GM12878 (cell line): Measurements from ENCODE around the gene GUK1. TPM values are rescaled to one million over a fixed set of nuclear protein-coding genes. Genes with fewer than 3 reads are reported as not detected.

Experiments
- ATAC-seq: fragments of 200-7000 bp; cut with Tn5 transposase; 3 replicates; pipeline ENCODE4 v1.9.1; 2020; ENCODE audit warnings: mild to moderate bottlenecking, moderate library complexity
- BruUV-seq: library from RNA; stranded (reverse); fragments of 400-500 nt; replicated peaks from 2 replicates; lab custom pipeline; 2021; lab: Mats Ljungman, UMichigan
- CTCF ChIA-PET: fragments of 300-600 bp; sonication (Branson Sonifier 250); formaldehyde crosslinking; extraction: SDS; loops from one replicate; lab custom pipeline; 2021; ENCODE audit warnings: inconsistent platforms; lab: Yijun Ruan, JAX
- POLR2A ChIA-PET: fragments of 350-600 bp; formaldehyde crosslinking; extraction: SDS; loops from one replicate; lab custom pipeline; 2021; ENCODE audit warnings: inconsistent platforms; lab: Charles Lee
- RAD21 ChIA-PET: fragments of 300-600 bp; sonication (Branson Sonifier 250); formaldehyde crosslinking; loops from one replicate; lab custom pipeline; 2023; ENCODE audit warnings: antibody characterized with exemption; ENCODE audit not compliant: unreplicated experiment; lab: Charles Lee
- SMC1A ChIA-PET: fragments of 300-600 bp; sonication (Branson Sonifier 250); formaldehyde crosslinking; loops from one replicate; lab custom pipeline; 2023; ENCODE audit not compliant: unreplicated experiment, uncharacterized antibody; lab: Charles Lee
- DNase-seq: peaks from one replicate; pipeline ENCODE4 v3.0.0-alpha.2; 2011; ENCODE audit warnings: low read depth, low spot score
- FAIRE-seq: peaks from 3 replicates; lab custom pipeline; 2011; peaks lifted over from hg19 to GRCh38; lab: Jason Lieb, UNC
- H2AFZ ChIP-seq: 2 replicates; pipeline ENCODE4 v1.6.0; 2011; ENCODE audit warnings: low read depth, low read length, control low read depth; ENCODE audit not compliant: control insufficient read depth
- H3K27ac ChIP-seq: 2 replicates; pipeline ENCODE4 v1.5.1; 2011; ENCODE audit warnings: control low read depth; ENCODE audit not compliant: control insufficient read depth, insufficient read depth
- H3K27me3 ChIP-seq, 2 experiments: replicated peaks in 1 of 2; 2 replicates each; pipeline versions ENCODE4 v1.6.0 to v1.6.1; 2011; ENCODE audit warnings: low read length in 1 of 2; ENCODE audit not compliant: control insufficient read depth in 2 of 2, insufficient read depth in 2 of 2
- H3K36me3 ChIP-seq, 2 experiments: 2 replicates each; pipeline ENCODE4 v1.5.1; 2011; ENCODE audit warnings: low read length in 1 of 2; ENCODE audit not compliant: control insufficient read depth in 2 of 2, insufficient read depth in 2 of 2
- H3K4me1 ChIP-seq: 2 replicates; pipeline ENCODE4 v1.6.1; 2011; ENCODE audit warnings: mild to moderate bottlenecking, low read length, moderate library complexity, mixed read lengths; ENCODE audit not compliant: control insufficient read depth, insufficient read depth
- H3K4me2 ChIP-seq: 2 replicates; pipeline ENCODE4 v1.6.0; 2011; ENCODE audit warnings: control low read depth; ENCODE audit not compliant: control insufficient read depth, insufficient read depth
- H3K4me3 ChIP-seq: fragments of 200-600 bp; sonication (generic); 2 replicates; pipeline ENCODE4 v1.5.1; 2016
- H3K79me2 ChIP-seq: 2 replicates; pipeline ENCODE4 v1.6.0; 2011; ENCODE audit warnings: low read length; ENCODE audit not compliant: control insufficient read depth, insufficient read depth
- H3K9ac ChIP-seq: 2 replicates; pipeline ENCODE4 v1.8.0; 2011; ENCODE audit warnings: low read length, control low read depth, mixed read lengths; ENCODE audit not compliant: control insufficient read depth, insufficient read depth
- H3K9me3 ChIP-seq: replicated peaks from 3 replicates; pipeline ENCODE4 v1.5.1; 2011; ENCODE audit warnings: mild to moderate bottlenecking, low read length; ENCODE audit not compliant: control insufficient read depth, insufficient read depth
- H4K20me1 ChIP-seq: 2 replicates; pipeline ENCODE4 v1.6.0; 2011; ENCODE audit not compliant: control insufficient read depth, insufficient read depth
- BCLAF1 ChIP-seq: fragments of 450-650 bp; IDR thresholded peaks from 2 replicates; pipeline ENCODE4 v1.6.1; 2017; ENCODE audit warnings: antibody characterized with exemption, mild to moderate bottlenecking, moderate library complexity
- CHD4 ChIP-seq: fragments of 200-600 bp; sonication (generic); IDR thresholded peaks from 2 replicates; pipeline ENCODE4 v1.6.1; 2016; ENCODE audit warnings: mild to moderate bottlenecking
- CREM ChIP-seq: IDR thresholded peaks from 2 replicates; pipeline ENCODE4 v1.6.1; 2014; ENCODE audit warnings: antibody characterized with exemption, low read depth
- ESRRA ChIP-seq: IDR thresholded peaks from 2 replicates; pipeline ENCODE4 v1.6.1; 2012; ENCODE audit warnings: mild to moderate bottlenecking, low read length, improper control_type of control experiment
- FOS ChIP-seq: IDR thresholded peaks from 3 replicates; pipeline ENCODE4 v1.6.1; 2011; ENCODE audit warnings: borderline replicate concordance; ENCODE audit not compliant: insufficient read length; ENCODE audit errors: extremely low read depth
- KDM1A ChIP-seq: fragments of 200-600 bp; sonication (generic); IDR thresholded peaks from 2 replicates; pipeline ENCODE4 v1.6.1; 2016; ENCODE audit warnings: borderline replicate concordance
- MTA2 ChIP-seq: fragments of 450-650 bp; IDR thresholded peaks from 2 replicates; pipeline ENCODE4 v1.6.1; 2016; ENCODE audit warnings: low read depth, mild to moderate bottlenecking, moderate library complexity
- NR2C1 ChIP-seq: fragments of 450-650 bp; IDR thresholded peaks from 2 replicates; pipeline ENCODE4 v1.6.1; 2017; ENCODE audit warnings: antibody characterized with exemption, mild to moderate bottlenecking, moderate library complexity
- ZNF384 ChIP-seq: IDR thresholded peaks from 2 replicates; pipeline ENCODE4 v1.6.1; 2012; ENCODE audit warnings: low read depth, mild to moderate bottlenecking, low read length, improper control_type of control experiment, borderline replicate concordance
- WGBS: methylation state at CpG from one replicate; pipeline ENCODE4 v1.1.6; 2016; ENCODE audit warnings: low lambda C conversion rate; ENCODE audit not compliant: insufficient replicate concordance, insufficient coverage; ENCODE audit errors: missing lambda C conversion rate; 5-methylcytosine and 5-hydroxymethylcytosine counted together
- in situ Hi-C: fragments of 300-500 bp; cut with MboI; formaldehyde crosslinking; loops from 9 replicates; pipeline ENCODE4 v1.14.3; 2018; ENCODE audit warnings: mixed read lengths
- intact Hi-C: fragments of 100-400 bp; cut with micrococcal nuclease; formaldehyde crosslinking; loops from one replicate; pipeline ENCODE4 v1.14.2; 2022; ENCODE audit not compliant: unreplicated experiment
- polyA plus RNA-seq, 11 experiments: library from polyadenylated mRNA; depleted of rRNA in 4 of 11; unstranded in 6 of 11; stranded (reverse) in 5 of 11; fragments of >200 nt; fragmentation: Nextera tagmentation in 4 of 11; fragmentation: Illumina TruSeq in 1 of 11; extraction: Ambion mirVana in 4 of 11; extraction: Trizol in 1 of 11; gene quantifications; 1 replicate in 1 of 11; 2 replicates in 10 of 11; pipeline versions ENCODE4 v1.2.1 to v1.2.3, GENCODE V29; 2011 to 2016; ENCODE audit warnings: inconsistent platforms in 2 of 11, missing spikeins in 2 of 11, low read depth in 1 of 11
- total RNA-seq, 4 experiments: library from RNA; depleted of rRNA in 3 of 4; stranded (reverse); fragments of >200 nt in 3 of 4; fragmentation: Illumina TruSeq in 1 of 4; extraction: Trizol in 1 of 4; gene quantifications; 2 replicates each; pipeline versions ENCODE4 v1.2.1 to v1.2.3, GENCODE V29; 2013 to 2021
- TF ChIP-seq, protein P1 (sequence below): fragments of 450-650 bp; formaldehyde crosslinking; IDR thresholded peaks from 2 replicates; pipeline ENCODE4 v1.4.0; 2022; ENCODE audit warnings: mild to moderate bottlenecking, moderate library complexity
- TF ChIP-seq, protein P2 (sequence below): fragments of 450-650 bp; formaldehyde crosslinking; IDR thresholded peaks from 2 replicates; pipeline ENCODE4 v1.5.0; 2022; ENCODE audit warnings: mild to moderate bottlenecking, missing genetic modification characterization

The GUK1 gene
- total and polyA plus RNA-seq, 10 of the 15 experiments (the other 5 are each of a cell fraction or from before 2014, with no cell fraction given), result 6.3 to 357 (median 203) TPM

DNA sequence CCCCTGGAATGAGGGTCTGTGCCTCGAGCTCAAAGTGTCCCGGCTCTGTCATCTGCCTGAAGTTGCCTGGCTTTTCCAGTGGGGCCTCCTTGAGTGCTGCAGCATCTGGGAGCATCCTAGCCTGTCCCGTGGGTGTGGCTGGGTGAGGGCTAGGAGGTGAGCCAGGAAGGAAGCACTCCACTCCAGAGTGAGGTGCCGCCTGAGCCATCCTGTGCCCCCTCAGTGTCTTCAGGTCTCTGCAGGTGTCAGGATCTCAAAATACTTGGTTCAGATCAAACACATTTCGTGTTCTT lies 37.0 kb downstream of the GUK1 start (continued):
- TF ChIP-seq, protein P1, sequence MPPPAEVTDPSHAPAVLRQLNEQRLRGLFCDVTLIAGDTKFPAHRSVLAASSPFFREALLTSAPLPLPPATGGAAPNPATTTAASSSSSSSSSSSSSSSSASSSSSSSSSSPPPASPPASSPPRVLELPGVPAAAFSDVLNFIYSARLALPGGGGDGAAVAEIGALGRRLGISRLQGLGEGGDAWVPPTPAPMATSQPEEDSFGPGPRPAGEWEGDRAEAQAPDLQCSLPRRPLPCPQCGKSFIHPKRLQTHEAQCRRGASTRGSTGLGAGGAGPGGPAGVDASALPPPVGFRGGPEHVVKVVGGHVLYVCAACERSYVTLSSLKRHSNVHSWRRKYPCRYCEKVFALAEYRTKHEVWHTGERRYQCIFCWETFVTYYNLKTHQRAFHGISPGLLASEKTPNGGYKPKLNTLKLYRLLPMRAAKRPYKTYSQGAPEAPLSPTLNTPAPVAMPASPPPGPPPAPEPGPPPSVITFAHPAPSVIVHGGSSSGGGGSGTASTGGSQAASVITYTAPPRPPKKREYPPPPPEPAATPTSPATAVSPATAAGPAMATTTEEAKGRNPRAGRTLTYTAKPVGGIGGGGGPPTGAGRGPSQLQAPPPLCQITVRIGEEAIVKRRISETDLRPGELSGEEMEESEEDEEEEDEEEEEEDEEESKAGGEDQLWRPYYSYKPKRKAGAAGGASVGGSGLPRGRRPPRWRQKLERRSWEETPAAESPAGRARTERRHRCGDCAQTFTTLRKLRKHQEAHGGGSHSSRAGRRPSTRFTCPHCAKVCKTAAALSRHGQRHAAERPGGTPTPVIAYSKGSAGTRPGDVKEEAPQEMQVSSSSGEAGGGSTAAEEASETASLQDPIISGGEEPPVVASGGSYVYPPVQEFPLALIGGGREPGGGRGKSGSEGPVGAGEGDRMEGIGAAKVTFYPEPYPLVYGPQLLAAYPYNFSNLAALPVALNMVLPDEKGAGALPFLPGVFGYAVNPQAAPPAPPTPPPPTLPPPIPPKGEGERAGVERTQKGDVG (CRISPR knock-in tag), result no peak
- TF ChIP-seq NR2C1, result no peak
- TF ChIP-seq ESRRA, result no peak
- TF ChIP-seq MTA2, result no peak

DNA sequence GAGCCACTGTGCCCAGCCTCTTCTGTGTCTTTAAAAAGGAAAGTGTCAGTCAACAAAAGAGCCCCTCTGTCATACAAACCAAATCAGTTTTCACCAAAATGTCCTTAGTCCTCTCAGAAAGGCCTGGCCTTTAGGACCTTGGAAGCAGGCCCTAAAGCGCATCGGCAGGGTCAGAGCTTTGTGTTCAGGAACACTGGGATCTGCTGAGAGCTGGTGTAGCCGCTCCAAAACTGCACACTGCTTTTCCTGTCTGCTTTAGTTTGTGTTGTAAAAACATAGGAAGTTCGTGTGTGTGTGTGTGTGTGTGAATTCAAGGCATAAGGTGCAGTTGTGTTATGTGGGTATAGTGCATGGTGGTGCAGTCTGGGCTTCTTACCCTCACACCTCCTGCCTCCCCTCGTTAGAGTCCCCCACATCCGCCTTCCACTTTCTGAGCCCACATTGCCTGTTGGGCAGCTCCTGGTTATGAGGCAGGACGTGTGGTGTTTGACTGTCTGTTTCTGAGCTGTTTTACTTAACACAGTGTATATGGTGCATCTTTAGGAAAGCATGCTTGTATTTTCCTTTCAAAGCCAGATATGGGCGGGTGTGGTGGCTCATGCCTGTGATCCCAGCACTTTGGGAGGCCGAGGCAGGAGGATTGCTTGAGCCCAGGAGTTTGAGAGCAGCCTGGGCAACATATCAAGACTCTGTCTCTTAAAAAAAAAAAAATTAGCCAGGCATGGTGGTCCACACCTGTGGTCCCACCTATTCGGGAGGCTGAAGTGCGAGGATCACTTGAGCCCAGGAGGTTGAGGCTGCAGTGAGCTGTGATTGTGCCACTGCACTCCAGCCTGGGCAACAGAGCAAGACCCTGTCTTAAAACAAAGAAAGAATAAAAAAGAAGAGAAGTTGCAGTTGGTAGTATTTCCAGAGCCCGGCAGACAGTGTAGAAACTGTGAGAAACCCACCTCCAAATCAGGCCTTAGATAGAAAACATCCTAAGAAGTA lies 37.9 kb downstream of the GUK1 start:
- CTCF ChIA-PET, result interaction anchor here (0.9 to 2.0 kb wide), 6 partner anchors 10 to 178 kb away, joined by 3 to 5 read pairs (median 3); partner anchors contain the start of gene OBSCN
- Histone ChIP-seq H3K36me3 (peaks cover 0 to 5% of the 10 kb centered on the region in 2 experiments; a peak in 2 of 4 replicates), H3K9me3 (no peaks in the 10 kb centered on the region), H3K27me3 (no peaks in the 10 kb centered on the region), H2AFZ (no peak overlapping the region), H3K27ac (no peak overlapping the region), H3K9ac (no peak overlapping the region), H3K4me3 (no peak overlapping the region), H3K79me2 (no peaks in the 10 kb centered on the region), H4K20me1 (no peaks in the 10 kb centered on the region), H3K4me1 (no peaks in the 10 kb centered on the region), H3K4me2 (no peak overlapping the region)
- in situ Hi-C loops (no loop called here), intact Hi-C loops (no loop called here)
- POLR2A ChIA-PET, result interaction anchor here (0.6 to 1.3 kb wide), 2 partner anchors 10 to 696 kb away, joined by 3 to 4 read pairs; no protein-coding TSS in a partner anchor
- no TSS peak for BruUV-seq
- 76% methylated on average over 12 of the region's 12 CpGs for WGBS
- SMC1A ChIA-PET, result no interaction called here
- DNase-seq (no peak), ATAC-seq (no peak), FAIRE-seq (no peak)
- RAD21 ChIA-PET, result no interaction called here
- TF ChIP-seq FOS (no peak), CREM (no peak), ZNF384 (no peak), KDM1A (no peak), BCLAF1 (no peak), CHD4 (no peak)
- TF ChIP-seq, protein P2, sequence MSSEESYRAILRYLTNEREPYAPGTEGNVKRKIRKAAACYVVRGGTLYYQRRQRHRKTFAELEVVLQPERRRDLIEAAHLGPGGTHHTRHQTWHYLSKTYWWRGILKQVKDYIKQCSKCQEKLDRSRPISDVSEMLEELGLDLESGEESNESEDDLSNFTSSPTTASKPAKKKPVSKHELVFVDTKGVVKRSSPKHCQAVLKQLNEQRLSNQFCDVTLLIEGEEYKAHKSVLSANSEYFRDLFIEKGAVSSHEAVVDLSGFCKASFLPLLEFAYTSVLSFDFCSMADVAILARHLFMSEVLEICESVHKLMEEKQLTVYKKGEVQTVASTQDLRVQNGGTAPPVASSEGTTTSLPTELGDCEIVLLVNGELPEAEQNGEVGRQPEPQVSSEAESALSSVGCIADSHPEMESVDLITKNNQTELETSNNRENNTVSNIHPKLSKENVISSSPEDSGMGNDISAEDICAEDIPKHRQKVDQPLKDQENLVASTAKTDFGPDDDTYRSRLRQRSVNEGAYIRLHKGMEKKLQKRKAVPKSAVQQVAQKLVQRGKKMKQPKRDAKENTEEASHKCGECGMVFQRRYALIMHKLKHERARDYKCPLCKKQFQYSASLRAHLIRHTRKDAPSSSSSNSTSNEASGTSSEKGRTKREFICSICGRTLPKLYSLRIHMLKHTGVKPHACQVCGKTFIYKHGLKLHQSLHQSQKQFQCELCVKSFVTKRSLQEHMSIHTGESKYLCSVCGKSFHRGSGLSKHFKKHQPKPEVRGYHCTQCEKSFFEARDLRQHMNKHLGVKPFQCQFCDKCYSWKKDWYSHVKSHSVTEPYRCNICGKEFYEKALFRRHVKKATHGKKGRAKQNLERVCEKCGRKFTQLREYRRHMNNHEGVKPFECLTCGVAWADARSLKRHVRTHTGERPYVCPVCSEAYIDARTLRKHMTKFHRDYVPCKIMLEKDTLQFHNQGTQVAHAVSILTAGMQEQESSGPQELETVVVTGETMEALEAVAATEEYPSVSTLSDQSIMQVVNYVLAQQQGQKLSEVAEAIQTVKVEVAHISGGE (CRISPR knock-in tag), result no peak
